Endodermal cell (in vitro differentiated cells): ENCODE measurements around the gene NFE2L1. TPM values are rescaled to one million over a fixed set of nuclear protein-coding genes. Genes with fewer than 3 reads are reported as not detected.

Source experiments
- DNase-seq: peaks from one replicate; pipeline ENCODE4 v3.0.0-alpha.2; 2017
- H3K27ac ChIP-seq: 2 replicates; pipeline ENCODE4 v1.5.1; 2013; ENCODE audit warnings: mild to moderate bottlenecking, low read depth, low read length, moderate library complexity
- H3K27me3 ChIP-seq: 2 replicates; pipeline ENCODE4 v1.6.1; 2013; ENCODE audit warnings: mild to moderate bottlenecking, low read length, moderate library complexity; ENCODE audit not compliant: insufficient read depth, control insufficient read depth, poor library complexity, severe bottlenecking
- H3K36me3 ChIP-seq: 2 replicates; pipeline ENCODE4 v1.7.0; 2013; ENCODE audit warnings: mild to moderate bottlenecking, low read length, moderate library complexity; ENCODE audit not compliant: control insufficient read depth, insufficient read depth
- H3K4me1 ChIP-seq: one replicate; pipeline ENCODE4 v1.7.0; 2013; ENCODE audit warnings: low read length; ENCODE audit not compliant: control insufficient read depth, insufficient read depth
- H3K4me3 ChIP-seq: 2 replicates; pipeline ENCODE4 v1.5.1; 2013; ENCODE audit warnings: mild to moderate bottlenecking, low read length, moderate library complexity
- H3K9ac ChIP-seq: 2 replicates; pipeline ENCODE4 v1.6.1; 2013; ENCODE audit warnings: mild to moderate bottlenecking, low read length, moderate library complexity; ENCODE audit not compliant: poor library complexity, severe bottlenecking; ENCODE audit errors: extremely low read depth
- H3K9me3 ChIP-seq: 2 replicates; pipeline ENCODE4 v1.6.1; 2013; ENCODE audit warnings: mild to moderate bottlenecking, low read length, moderate library complexity; ENCODE audit not compliant: control insufficient read depth
- H3K27ac Mint-ChIP-seq: 2 replicates; pipeline ENCODE4 v1.8.0; 2020; ENCODE audit warnings: mixed read lengths
- H3K27me3 Mint-ChIP-seq: 2 replicates; pipeline ENCODE4 v1.8.0; 2021; ENCODE audit warnings: mild to moderate bottlenecking, mixed read lengths; ENCODE audit not compliant: insufficient read depth
- H3K36me3 Mint-ChIP-seq: 2 replicates; pipeline ENCODE4 v1.8.0; 2020; ENCODE audit warnings: low read depth, mixed read lengths
- H3K4me1 Mint-ChIP-seq: 2 replicates; pipeline ENCODE4 v1.8.0; 2020; ENCODE audit warnings: mixed read lengths
- H3K4me3 Mint-ChIP-seq: 2 replicates; pipeline ENCODE4 v1.8.0; 2020; ENCODE audit warnings: mild to moderate bottlenecking, moderate library complexity, mixed read lengths
- H3K9me3 Mint-ChIP-seq: 2 replicates; pipeline ENCODE4 v1.8.0; 2020; ENCODE audit warnings: mild to moderate bottlenecking, mixed read lengths
- WGBS, 2 experiments: methylation state at CpG; one replicate each; pipeline versions ENCODE4 v1.1.5 to v1.1.7; 2013; ENCODE audit warnings: missing lambda C conversion rate in 2 of 2, mixed read lengths in 1 of 2; ENCODE audit not compliant: insufficient coverage in 1 of 2, insufficient read length in 1 of 2; 5-methylcytosine and 5-hydroxymethylcytosine counted together
- total RNA-seq, 2 donors: library from RNA; stranded (reverse); fragmentation: NEBNext Ultra II Directional in 1 of 2; extraction: Animal tissue kit (Norgen Biotek cat#: 25700) in 1 of 2; gene quantifications; 2 replicates in 1 of 2; 3 replicates in 1 of 2; pipeline ENCODE4 v1.2.1, GENCODE V29; 2021
- TF ChIP-seq, protein P1 (sequence below): fragments of 200-600 bp; sonication (generic); conservative IDR thresholded peaks from 2 replicates; pipeline ENCODE4 v1.5.0; 2021; ENCODE audit warnings: antibody characterized with exemption, mild to moderate bottlenecking

The NFE2L1 gene
- total RNA-seq, 2 donors from 2014 or later = 122 to 135 TPM

- Histone ChIP-seq H3K36me3 (peaks cover 86% of the 10 kb centered on the region), H3K27me3 (no peaks in the 10 kb centered on the region), H3K27ac (no peak overlapping the region), H3K4me3 (no peak overlapping the region), H3K9ac (no peak overlapping the region), H3K4me1 (peaks cover 17% of the 10 kb centered on the region), H3K9me3 (no peaks in the 10 kb centered on the region)
- Mint-ChIP-seq H3K9me3 (no peaks in the 10 kb centered on the region), H3K27ac (peak overlapping the region; percentile 64), H3K4me1 (peaks cover 31% of the 10 kb centered on the region), H3K36me3 (peaks cover 68% of the 10 kb centered on the region), H3K27me3 (no peaks in the 10 kb centered on the region), H3K4me3 (no peak overlapping the region)
- 94 to 98% methylated on average over 7 to 11 of the region's 11 CpGs for WGBS, 2 experiments
- TF ChIP-seq, protein P1, sequence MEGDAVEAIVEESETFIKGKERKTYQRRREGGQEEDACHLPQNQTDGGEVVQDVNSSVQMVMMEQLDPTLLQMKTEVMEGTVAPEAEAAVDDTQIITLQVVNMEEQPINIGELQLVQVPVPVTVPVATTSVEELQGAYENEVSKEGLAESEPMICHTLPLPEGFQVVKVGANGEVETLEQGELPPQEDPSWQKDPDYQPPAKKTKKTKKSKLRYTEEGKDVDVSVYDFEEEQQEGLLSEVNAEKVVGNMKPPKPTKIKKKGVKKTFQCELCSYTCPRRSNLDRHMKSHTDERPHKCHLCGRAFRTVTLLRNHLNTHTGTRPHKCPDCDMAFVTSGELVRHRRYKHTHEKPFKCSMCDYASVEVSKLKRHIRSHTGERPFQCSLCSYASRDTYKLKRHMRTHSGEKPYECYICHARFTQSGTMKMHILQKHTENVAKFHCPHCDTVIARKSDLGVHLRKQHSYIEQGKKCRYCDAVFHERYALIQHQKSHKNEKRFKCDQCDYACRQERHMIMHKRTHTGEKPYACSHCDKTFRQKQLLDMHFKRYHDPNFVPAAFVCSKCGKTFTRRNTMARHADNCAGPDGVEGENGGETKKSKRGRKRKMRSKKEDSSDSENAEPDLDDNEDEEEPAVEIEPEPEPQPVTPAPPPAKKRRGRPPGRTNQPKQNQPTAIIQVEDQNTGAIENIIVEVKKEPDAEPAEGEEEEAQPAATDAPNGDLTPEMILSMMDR = no peak
- no peak for DNase-seq
Measured at GRCh38 chr17:48058393-48059124, 10.4 kb downstream of the NFE2L1 start.

DNA sequence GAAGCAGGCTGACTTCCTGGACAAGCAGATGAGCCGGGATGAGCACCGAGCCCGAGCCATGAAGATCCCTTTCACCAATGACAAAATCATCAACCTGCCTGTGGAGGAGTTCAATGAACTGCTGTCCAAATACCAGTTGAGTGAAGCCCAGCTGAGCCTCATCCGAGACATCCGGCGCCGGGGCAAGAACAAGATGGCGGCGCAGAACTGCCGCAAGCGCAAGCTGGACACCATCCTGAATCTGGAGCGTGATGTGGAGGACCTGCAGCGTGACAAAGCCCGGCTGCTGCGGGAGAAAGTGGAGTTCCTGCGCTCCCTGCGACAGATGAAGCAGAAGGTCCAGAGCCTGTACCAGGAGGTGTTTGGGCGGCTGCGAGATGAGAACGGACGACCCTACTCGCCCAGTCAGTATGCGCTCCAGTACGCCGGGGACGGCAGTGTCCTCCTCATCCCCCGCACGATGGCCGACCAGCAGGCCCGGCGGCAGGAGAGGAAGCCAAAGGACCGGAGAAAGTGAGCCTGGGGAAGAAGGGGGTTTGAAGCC lies 11.0 kb downstream of the NFE2L1 start:
- Histone ChIP-seq H3K4me1 (peaks cover 13% of the 10 kb centered on the region), H3K9me3 (no peaks in the 10 kb centered on the region), H3K27me3 (no peaks in the 10 kb centered on the region), H3K27ac (no peak overlapping the region), H3K9ac (no peak overlapping the region), H3K36me3 (peaks cover 84% of the 10 kb centered on the region), H3K4me3 (no peak overlapping the region)
- Mint-ChIP-seq H3K4me3 (no peak overlapping the region), H3K9me3 (no peaks in the 10 kb centered on the region), H3K4me1 (peaks cover 25% of the 10 kb centered on the region), H3K27me3 (no peaks in the 10 kb centered on the region), H3K36me3 (peaks cover 71% of the 10 kb centered on the region), H3K27ac (peak overlapping the region; percentile 55)
- TF ChIP-seq, protein P1 = no peak
- WGBS, 2 experiments = 95 to 96% methylated on average over 32 of the region's 32 CpGs
- DNase-seq = no peak

- Mint-ChIP-seq H3K9me3 (no peaks in the 10 kb centered on the region), H3K27me3 (no peaks in the 10 kb centered on the region), H3K36me3 (peaks cover 81% of the 10 kb centered on the region), H3K27ac (peak overlapping the region; percentile 77), H3K4me1 (peaks cover 31% of the 10 kb centered on the region), H3K4me3 (no peak overlapping the region)
- Histone ChIP-seq H3K9me3 (no peaks in the 10 kb centered on the region), H3K36me3 (peaks cover 89% of the 10 kb centered on the region), H3K27me3 (no peaks in the 10 kb centered on the region), H3K4me1 (peaks cover 7% of the 10 kb centered on the region), H3K9ac (no peak overlapping the region), H3K27ac (no peak overlapping the region), H3K4me3 (no peak overlapping the region)
- TF ChIP-seq, protein P1 = no peak
- WGBS, 2 experiments = 89 to 95% methylated on average over 4 to 7 of the region's 7 CpGs
- no peak for DNase-seq
Measured at GRCh38 chr17:48060249-48060648, 12.1 kb downstream of the NFE2L1 start.
